Natural killer cell (primary cell): ENCODE measurements around the gene TRIM9. TPM values are rescaled to one million over a fixed set of nuclear protein-coding genes. Genes with fewer than 3 reads are reported as not detected.
"Not testable (repeated sequence)": the region's sequence is repeated elsewhere in the genome, so short reads cannot be mapped to it uniquely, and the experiment has no call there.

Experiments used
- ATAC-seq, 3 donors: fragments of 150-1000 bp in 2 of 3; fragments of 200-7000 bp in 1 of 3; cut with Tn5 transposase; 1 replicate in 1 of 3; 2 replicates in 2 of 3; pipeline ENCODE4 v1.10.0; 2021; ENCODE audit warnings: mild to moderate bottlenecking in 2 of 3, moderate library complexity in 2 of 3
- DNase-seq, 2 donors: peaks; one replicate each; pipeline versions ENCODE4 v3.0.0 to v3.0.0-alpha.2; 2013 to 2021; ENCODE audit warnings: mixed read lengths in 1 of 2
- H3K27ac ChIP-seq: one replicate; pipeline ENCODE4 v1.5.1; 2013; ENCODE audit warnings: mild to moderate bottlenecking, low read length
- H3K27me3 ChIP-seq: one replicate; pipeline ENCODE4 v1.6.1; 2013; ENCODE audit warnings: low read length; ENCODE audit not compliant: control insufficient read depth, insufficient read depth
- H3K36me3 ChIP-seq: one replicate; pipeline ENCODE4 v1.6.1; 2013; ENCODE audit warnings: low read length; ENCODE audit not compliant: control insufficient read depth, insufficient read depth
- H3K4me1 ChIP-seq: one replicate; pipeline ENCODE4 v1.6.1; 2013; ENCODE audit warnings: low read length; ENCODE audit not compliant: control insufficient read depth, insufficient read depth
- H3K4me3 ChIP-seq: one replicate; pipeline ENCODE4 v1.5.1; 2013; ENCODE audit warnings: low read length
- H3K9me3 ChIP-seq: one replicate; pipeline ENCODE4 v1.6.1; 2013; ENCODE audit warnings: low read length; ENCODE audit not compliant: control insufficient read depth, insufficient read depth
- H3K27ac Mint-ChIP-seq, 2 donors: one replicate each; pipeline ENCODE4 v1.8.0; 2022; ENCODE audit warnings: mild to moderate bottlenecking in 2 of 2, mixed read lengths in 2 of 2, moderate library complexity in 1 of 2
- H3K27me3 Mint-ChIP-seq, 2 donors: one replicate each; pipeline ENCODE4 v1.8.0; 2022; ENCODE audit warnings: low read depth in 2 of 2, mixed read lengths in 2 of 2
- H3K36me3 Mint-ChIP-seq: one replicate; pipeline ENCODE4 v1.8.0; 2022; ENCODE audit warnings: mixed read lengths
- H3K4me1 Mint-ChIP-seq, 2 donors: one replicate each; pipeline ENCODE4 v1.8.0; 2022; ENCODE audit warnings: mixed read lengths in 2 of 2
- H3K4me3 Mint-ChIP-seq: one replicate; pipeline ENCODE4 v1.8.0; 2022; ENCODE audit warnings: mild to moderate bottlenecking, moderate library complexity, mixed read lengths
- H3K9me3 Mint-ChIP-seq, 2 donors: one replicate each; pipeline ENCODE4 v1.8.0; 2022; ENCODE audit warnings: mixed read lengths in 2 of 2
- WGBS: methylation state at CpG from one replicate; pipeline ENCODE4 v1.1.7; 2013; ENCODE audit warnings: missing lambda C conversion rate; ENCODE audit not compliant: insufficient coverage; 5-methylcytosine and 5-hydroxymethylcytosine counted together
- intact Hi-C: fragments of 100-400 bp; cut with micrococcal nuclease; formaldehyde crosslinking; loops from one replicate; pipeline ENCODE4 v1.14.2; 2022
- total RNA-seq, 4 donors: library from RNA; stranded (reverse); fragments of 120-200 nt in 1 of 4; gene quantifications; one replicate each; pipeline versions ENCODE4 v1.2.3 to v1.2.4, GENCODE V29; 2013 to 2022
- TF ChIP-seq, protein P1 (sequence below): fragments of 200-600 bp; IDR thresholded peaks from one replicate; pipeline ENCODE4 v1.8.0; 2022; ENCODE audit warnings: antibody characterized with exemption

TRIM9 gene
- total RNA-seq, 3 donors from 2014 or later (not counting 1 experiment from before 2014, with no cell fraction given): 0.25 to 0.40 (median 0.35) TPM

DNA sequence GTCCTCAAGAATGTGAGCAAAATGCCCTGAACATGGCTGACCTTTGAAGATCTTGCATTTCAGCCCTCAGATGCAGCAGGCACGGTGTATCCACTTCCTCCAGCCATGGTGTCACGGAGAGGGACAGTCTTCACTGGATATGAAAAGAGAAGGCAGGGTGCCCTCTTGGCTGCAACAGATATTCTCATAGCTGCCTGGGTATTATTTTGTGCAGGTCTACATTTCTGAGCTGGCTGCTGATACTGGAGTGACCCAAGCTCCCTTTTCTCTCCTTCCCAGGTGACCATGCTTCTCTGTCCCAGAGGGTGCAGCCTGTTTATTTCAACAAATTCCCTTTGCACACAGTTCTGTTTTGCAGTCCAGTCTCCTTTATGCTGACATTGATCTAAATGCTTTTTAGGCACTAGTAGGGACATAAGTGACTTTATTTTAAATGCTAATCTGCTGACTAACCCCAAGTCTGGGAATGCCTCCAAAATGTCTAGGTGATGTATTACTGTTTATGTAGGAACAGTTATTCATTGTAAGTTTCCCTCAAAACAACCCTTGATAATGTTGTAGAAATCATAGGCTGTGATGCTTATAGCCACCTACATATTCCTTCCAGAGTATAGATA is 133.2 kb downstream of the TRIM9 start:
- Histone ChIP-seq H3K27me3 (no peaks in the 10 kb centered on the region), H3K36me3 (no peaks in the 10 kb centered on the region), H3K4me1 (no peaks in the 10 kb centered on the region), H3K4me3 (no peak overlapping the region), H3K27ac (no peak overlapping the region), H3K9me3 (no peaks in the 10 kb centered on the region)
- TF ChIP-seq, protein P1, sequence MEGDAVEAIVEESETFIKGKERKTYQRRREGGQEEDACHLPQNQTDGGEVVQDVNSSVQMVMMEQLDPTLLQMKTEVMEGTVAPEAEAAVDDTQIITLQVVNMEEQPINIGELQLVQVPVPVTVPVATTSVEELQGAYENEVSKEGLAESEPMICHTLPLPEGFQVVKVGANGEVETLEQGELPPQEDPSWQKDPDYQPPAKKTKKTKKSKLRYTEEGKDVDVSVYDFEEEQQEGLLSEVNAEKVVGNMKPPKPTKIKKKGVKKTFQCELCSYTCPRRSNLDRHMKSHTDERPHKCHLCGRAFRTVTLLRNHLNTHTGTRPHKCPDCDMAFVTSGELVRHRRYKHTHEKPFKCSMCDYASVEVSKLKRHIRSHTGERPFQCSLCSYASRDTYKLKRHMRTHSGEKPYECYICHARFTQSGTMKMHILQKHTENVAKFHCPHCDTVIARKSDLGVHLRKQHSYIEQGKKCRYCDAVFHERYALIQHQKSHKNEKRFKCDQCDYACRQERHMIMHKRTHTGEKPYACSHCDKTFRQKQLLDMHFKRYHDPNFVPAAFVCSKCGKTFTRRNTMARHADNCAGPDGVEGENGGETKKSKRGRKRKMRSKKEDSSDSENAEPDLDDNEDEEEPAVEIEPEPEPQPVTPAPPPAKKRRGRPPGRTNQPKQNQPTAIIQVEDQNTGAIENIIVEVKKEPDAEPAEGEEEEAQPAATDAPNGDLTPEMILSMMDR: no peak
- Mint-ChIP-seq H3K9me3 (no peaks in the 10 kb centered on the region), H3K27me3 (peaks cover 7 to 21% of the 10 kb centered on the region in 2 donors), H3K4me1 (no peaks in the 10 kb centered on the region), H3K27ac (no peak overlapping the region), H3K36me3 (no peaks in the 10 kb centered on the region), H3K4me3 (no peak overlapping the region)
- ATAC-seq (no peak), DNase-seq (no peak)
- 30% methylated on average over 2 of the region's 2 CpGs for WGBS
- intact Hi-C loops: no loop called here

DNA sequence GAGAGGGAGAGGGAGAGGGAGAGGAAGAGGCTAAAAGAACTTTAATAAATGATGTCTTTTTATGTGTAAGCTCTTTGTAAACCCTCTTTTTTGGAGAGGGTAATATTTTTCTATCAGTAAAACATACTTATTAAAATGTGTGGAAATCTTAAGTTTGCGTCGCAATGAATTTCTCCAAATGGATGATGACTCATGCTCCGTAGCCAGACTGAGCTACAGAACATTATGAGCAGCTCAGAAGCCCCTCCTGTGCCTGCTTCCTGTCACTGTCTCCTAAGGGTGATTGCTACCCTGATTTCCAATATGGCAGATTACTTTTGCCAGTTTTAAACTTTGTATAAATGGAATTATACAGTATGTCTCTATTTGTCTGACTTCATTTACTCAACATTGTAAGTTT is 137.6 kb downstream of the TRIM9 start:
- no peaks in the 10 kb centered on the region for H3K36me3 ChIP-seq
- no peaks in the 10 kb centered on the region for H3K9me3 ChIP-seq
- Mint-ChIP-seq H3K36me3 (no peaks in the 10 kb centered on the region), H3K4me1 (no peaks in the 10 kb centered on the region), H3K27me3 (peaks cover 3 to 7% of the 10 kb centered on the region in 2 donors), H3K4me3 (no peak overlapping the region), H3K9me3 (no peaks in the 10 kb centered on the region), H3K27ac (no peak overlapping the region)
- H3K27ac ChIP-seq: no peak overlapping the region
- ATAC-seq: no peak
- H3K4me3 ChIP-seq: no peak overlapping the region
- no peak for DNase-seq
- 89% methylated on average over 3 of the region's 3 CpGs for WGBS
- intact Hi-C loops: loop anchor here (10.0 kb wide), 1 partner anchor 828 kb away; no protein-coding TSS in a partner anchor
- H3K27me3 ChIP-seq: no peaks in the 10 kb centered on the region
- H3K4me1 ChIP-seq: no peaks in the 10 kb centered on the region
- TF ChIP-seq, protein P1: no peak

DNA sequence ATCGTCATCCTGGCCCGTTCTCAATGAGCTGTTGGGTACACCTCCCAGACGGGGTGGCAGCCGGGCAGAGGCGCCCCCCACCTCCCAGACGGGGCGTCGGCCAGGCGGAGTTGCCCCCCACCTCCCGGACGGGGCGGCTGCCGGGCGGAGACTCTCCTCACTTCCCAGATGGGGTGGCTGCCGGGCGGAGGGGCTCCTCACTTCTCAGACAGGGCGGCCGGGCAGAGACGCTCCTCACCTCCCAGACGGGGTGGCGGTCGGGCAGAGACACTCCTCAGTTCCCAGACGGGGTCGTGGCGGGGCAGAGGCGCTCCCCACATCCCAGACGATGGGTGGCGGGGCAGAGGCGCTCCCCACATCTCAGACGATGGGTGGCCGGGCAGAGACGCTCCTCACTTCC is 138.5 kb downstream of the TRIM9 start:
- H3K9me3 Mint-ChIP-seq, H3K4me1 Mint-ChIP-seq: not testable (repeated sequence)
- 93% methylated on average over 29 of the region's 32 CpGs for WGBS

DNA sequence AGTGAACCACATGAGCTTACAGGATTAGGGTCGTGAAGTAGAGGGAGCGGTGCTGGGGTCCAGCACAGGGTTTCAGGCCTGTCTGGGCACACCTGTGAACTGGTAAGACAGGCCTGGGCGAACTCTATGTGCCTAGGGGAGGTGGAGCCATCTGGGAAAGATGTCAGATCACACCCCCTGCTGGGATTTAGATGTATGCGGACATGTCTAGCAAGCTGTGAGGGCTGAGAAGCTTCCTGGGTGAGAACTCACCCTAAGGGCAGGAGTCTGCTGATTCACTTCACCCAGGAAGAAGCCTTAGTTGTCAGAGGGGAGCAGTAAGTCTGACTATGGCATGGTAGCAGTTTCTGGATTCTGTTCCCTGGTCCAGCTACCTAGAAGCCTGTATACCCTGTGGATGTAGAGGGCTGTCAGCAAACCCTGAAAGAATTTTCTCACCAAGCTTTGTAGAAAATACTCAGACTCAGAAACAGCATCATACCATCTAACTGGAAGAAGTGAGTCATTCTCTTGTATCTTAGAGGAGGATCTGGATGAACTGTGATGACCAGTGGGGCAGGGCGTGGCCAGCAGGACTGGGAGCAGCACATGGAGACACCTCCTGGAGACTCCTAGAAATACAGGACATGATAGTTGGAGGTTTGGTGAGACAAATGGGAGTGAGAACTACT is 139.4 kb downstream of the TRIM9 start:
- Histone ChIP-seq H3K4me1 (no peaks in the 10 kb centered on the region), H3K27me3 (no peaks in the 10 kb centered on the region), H3K36me3 (no peaks in the 10 kb centered on the region), H3K9me3 (no peaks in the 10 kb centered on the region), H3K4me3 (no peak overlapping the region), H3K27ac (no peak overlapping the region)
- Mint-ChIP-seq H3K27ac (no peak overlapping the region), H3K4me1 (no peaks in the 10 kb centered on the region), H3K27me3 (no peaks in the 10 kb centered on the region), H3K4me3 (no peak overlapping the region), H3K36me3 (no peaks in the 10 kb centered on the region), H3K9me3 (no peaks in the 10 kb centered on the region)
- intact Hi-C loops: loop anchor here (10.0 kb wide), 1 partner anchor 829 kb away; no protein-coding TSS in a partner anchor
- no peak for DNase-seq
- TF ChIP-seq, protein P1: no peak
- 85% methylated on average over 5 of the region's 5 CpGs for WGBS
- no peak for ATAC-seq

More for the DNA sequence above, 138.5 kb downstream of the TRIM9 start:
- H3K9me3 ChIP-seq, H3K4me3 ChIP-seq, H3K27ac Mint-ChIP-seq, H3K27me3 Mint-ChIP-seq, H3K27me3 ChIP-seq, H3K36me3 Mint-ChIP-seq, H3K27ac ChIP-seq, DNase-seq, ATAC-seq, H3K36me3 ChIP-seq, H3K4me1 ChIP-seq, H3K4me3 Mint-ChIP-seq: not testable (repeated sequence)
- intact Hi-C loops: loop anchor here (10.0 kb wide), 1 partner anchor 828 kb away; no protein-coding TSS in a partner anchor
